C4-2B (cell line): ENCODE measurements around the gene FAM20C.

Experiments
- ZFX ChIP-seq: fragments of 450-650 bp; IDR thresholded peaks from 2 replicates; pipeline ENCODE4 v1.6.1; 2017
- TF ChIP-seq, protein P1 (sequence below): fragments of 450-650 bp; conservative IDR thresholded peaks from 2 replicates; pipeline ENCODE4 v1.5.1; 2017; ENCODE audit warnings: mild to moderate bottlenecking

DNA sequence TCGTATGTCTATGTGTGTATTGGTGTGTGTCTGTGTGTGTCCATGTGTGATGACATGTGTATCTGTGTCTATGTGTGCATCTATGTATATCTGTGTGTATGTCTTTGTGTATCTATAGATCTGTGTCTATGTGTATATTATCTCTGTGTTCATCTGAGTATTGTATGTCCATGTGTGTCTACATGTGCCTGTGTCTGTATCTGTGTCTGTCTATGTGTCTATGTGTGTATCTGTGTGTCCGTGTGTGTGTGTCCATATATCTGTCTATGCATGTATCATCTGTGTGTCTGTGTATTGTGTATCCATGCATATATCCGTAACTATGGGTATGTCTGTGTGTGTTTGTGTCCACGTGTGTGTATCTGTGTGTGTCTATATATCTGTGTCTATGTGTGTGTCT lies 2.7 kb upstream of the FAM20C start:
- TF ChIP-seq ZFX, result no peak
- TF ChIP-seq, protein P1, sequence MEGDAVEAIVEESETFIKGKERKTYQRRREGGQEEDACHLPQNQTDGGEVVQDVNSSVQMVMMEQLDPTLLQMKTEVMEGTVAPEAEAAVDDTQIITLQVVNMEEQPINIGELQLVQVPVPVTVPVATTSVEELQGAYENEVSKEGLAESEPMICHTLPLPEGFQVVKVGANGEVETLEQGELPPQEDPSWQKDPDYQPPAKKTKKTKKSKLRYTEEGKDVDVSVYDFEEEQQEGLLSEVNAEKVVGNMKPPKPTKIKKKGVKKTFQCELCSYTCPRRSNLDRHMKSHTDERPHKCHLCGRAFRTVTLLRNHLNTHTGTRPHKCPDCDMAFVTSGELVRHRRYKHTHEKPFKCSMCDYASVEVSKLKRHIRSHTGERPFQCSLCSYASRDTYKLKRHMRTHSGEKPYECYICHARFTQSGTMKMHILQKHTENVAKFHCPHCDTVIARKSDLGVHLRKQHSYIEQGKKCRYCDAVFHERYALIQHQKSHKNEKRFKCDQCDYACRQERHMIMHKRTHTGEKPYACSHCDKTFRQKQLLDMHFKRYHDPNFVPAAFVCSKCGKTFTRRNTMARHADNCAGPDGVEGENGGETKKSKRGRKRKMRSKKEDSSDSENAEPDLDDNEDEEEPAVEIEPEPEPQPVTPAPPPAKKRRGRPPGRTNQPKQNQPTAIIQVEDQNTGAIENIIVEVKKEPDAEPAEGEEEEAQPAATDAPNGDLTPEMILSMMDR, result no peak
